ENCODE measurements around the gene PLAA.
"Not testable (repeated sequence)": the region's sequence is repeated elsewhere in the genome, so short reads cannot be mapped to it uniquely, and the experiment has no call there.

PLAA gene

GRCh38 chr9:26882154-26882553 is 64.9 kb downstream of the PLAA start:
- no peak for DNase-seq (ENCODE audit: low read depth)
- H3K4me3 ChIP-seq (ENCODE audit: control insufficient read depth, low read depth, low read length): no peak overlapping the region
- TF ChIP-seq CTCF (IDR thresholded peaks at IDR 0.05; ENCODE audit: control insufficient read depth, insufficient read depth, low read depth, low read length, missing control alignments): no peak

GRCh38 chr9:26880262-26880661 is 66.8 kb downstream of the PLAA start:
- H3K4me3 ChIP-seq (ENCODE audit: control insufficient read depth, low read depth, low read length): no peak overlapping the region
- no peak for TF ChIP-seq CTCF (IDR thresholded peaks at IDR 0.05; ENCODE audit: control insufficient read depth, insufficient read depth, low read depth, low read length, missing control alignments)
- no peak for DNase-seq (ENCODE audit: low read depth)

GRCh38 chr9:26875155-26875554 is 71.9 kb downstream of the PLAA start:
- not testable (repeated sequence) for DNase-seq (ENCODE audit: low read depth); H3K4me3 ChIP-seq (ENCODE audit: control insufficient read depth, low read depth, low read length)

GRCh38 chr9:26870292-26870691 is 76.8 kb downstream of the PLAA start:
- no peak for DNase-seq (ENCODE audit: low read depth)
- H3K4me3 ChIP-seq (ENCODE audit: control insufficient read depth, low read depth, low read length): no peak overlapping the region
- no peak for TF ChIP-seq CTCF (IDR thresholded peaks at IDR 0.05; ENCODE audit: control insufficient read depth, insufficient read depth, low read depth, low read length, missing control alignments)

- no peak overlapping the region for H3K4me3 ChIP-seq (ENCODE audit: control insufficient read depth, low read depth, low read length)
- TF ChIP-seq CTCF (IDR thresholded peaks at IDR 0.05; ENCODE audit: control insufficient read depth, insufficient read depth, low read depth, low read length, missing control alignments): peak; percentile 26
- DNase-seq (ENCODE audit: low read depth): no peak
These were observed 84.0 kb downstream of the PLAA start for GRCh38 chr9:26863074-26863473.

GRCh38 chr9:26856413-26857032 is 90.5 kb downstream of the PLAA start:
- peak; percentile 10 for DNase-seq (ENCODE audit: low read depth)
- peak; percentile 58 for TF ChIP-seq CTCF (IDR thresholded peaks at IDR 0.05; ENCODE audit: control insufficient read depth, insufficient read depth, low read depth, low read length, missing control alignments)
- no peak overlapping the region for H3K4me3 ChIP-seq (ENCODE audit: control insufficient read depth, low read depth, low read length)
